ENCODE data around the gene PAQR9. TPM values are rescaled to one million over a fixed set of nuclear protein-coding genes. Genes with fewer than 3 reads are reported as not detected.
"Not testable (repeated sequence)": the region's sequence is repeated elsewhere in the genome, so short reads cannot be mapped to it uniquely, and the experiment has no call there.

The PAQR9 gene
- total RNA-seq: 2.4 TPM

GRCh38 chr3:142963516-142964448, at the start of gene PAQR9:
TSS of gene PAQR9 (minus strand) at chr3:142963674. CDS start at chr3:142963336, 338 bp downstream.
- peak; percentile 52 to 53 for DNase-seq (ENCODE audit: low spot score in 2 of 2)

GRCh38 chr3:143011705-143012104, 48.2 kb upstream of the PAQR9 start:
- no peak for FAIRE-seq

More at GRCh38 chr3:142963516-142964448, at the start of gene PAQR9:
- FAIRE-seq: no peak

GRCh38 chr3:143010024-143010423, 46.5 kb upstream of the PAQR9 start:
- no peak for FAIRE-seq
- no peak for DNase-seq (ENCODE audit: low spot score in 2 of 2)

More at GRCh38 chr3:143011705-143012104, 48.2 kb upstream of the PAQR9 start:
- DNase-seq (ENCODE audit: low spot score in 2 of 2): no peak

GRCh38 chr3:143004823-143005222, 41.3 kb upstream of the PAQR9 start:
- FAIRE-seq: no peak
- DNase-seq (ENCODE audit: low spot score in 2 of 2): no peak

- no peak for DNase-seq (ENCODE audit: low spot score in 2 of 2)
- FAIRE-seq: no peak
Measured at GRCh38 chr3:143002727-143003126, 39.3 kb upstream of the PAQR9 start.

GRCh38 chr3:143002083-143002712, 38.7 kb upstream of the PAQR9 start:
- FAIRE-seq (no peak), DNase-seq (ENCODE audit: low spot score in 2 of 2) (no peak)

GRCh38 chr3:143001369-143002082, 38.1 kb upstream of the PAQR9 start, which contains the start of gene U2SURP:
TSS of gene U2SURP (plus strand) at chr3:143001570. CDS start at chr3:143001629, 59 bp downstream.
- DNase-seq (ENCODE audit: low spot score in 2 of 2): peak; percentile 78 to 92
- no peak for FAIRE-seq

- DNase-seq (ENCODE audit: low spot score in 2 of 2): no peak
- no peak for FAIRE-seq
Measured at GRCh38 chr3:143001034-143001368, 37.5 kb upstream of the PAQR9 start.

GRCh38 chr3:143000528-143000927, 37.1 kb upstream of the PAQR9 start:
- DNase-seq (ENCODE audit: low spot score in 2 of 2): no peak
- FAIRE-seq: no peak

GRCh38 chr3:142999881-143000280, 36.4 kb upstream of the PAQR9 start:
- no peak for FAIRE-seq
- DNase-seq (ENCODE audit: low spot score in 2 of 2): no peak

- FAIRE-seq (no peak), DNase-seq (ENCODE audit: low spot score in 2 of 2) (no peak)
Measured at GRCh38 chr3:142998439-142998838, 35.0 kb upstream of the PAQR9 start.

- no peak for FAIRE-seq
- no peak for DNase-seq (ENCODE audit: low spot score in 2 of 2)
Measured at GRCh38 chr3:142997330-142997729, 33.9 kb upstream of the PAQR9 start.

- DNase-seq (ENCODE audit: low spot score in 2 of 2) (peak; percentile 19 to 68), FAIRE-seq (no peak)
Measured at GRCh38 chr3:142993958-142994442, 30.5 kb upstream of the PAQR9 start.

- FAIRE-seq: no peak
- no peak for DNase-seq (ENCODE audit: low spot score in 2 of 2)
Measured at GRCh38 chr3:142992323-142992722, 28.8 kb upstream of the PAQR9 start.

- FAIRE-seq (no peak), DNase-seq (ENCODE audit: low spot score in 2 of 2) (no peak)
Measured at GRCh38 chr3:142990721-142991120, 27.2 kb upstream of the PAQR9 start.

- FAIRE-seq; DNase-seq (ENCODE audit: low spot score in 2 of 2): not testable (repeated sequence)
Measured at GRCh38 chr3:142988826-142989225, 25.4 kb upstream of the PAQR9 start.

GRCh38 chr3:142988221-142988620, 24.7 kb upstream of the PAQR9 start:
- FAIRE-seq; DNase-seq (ENCODE audit: low spot score in 2 of 2): not testable (repeated sequence)

GRCh38 chr3:142987707-142988106, 24.2 kb upstream of the PAQR9 start:
- FAIRE-seq: no peak
- no peak for DNase-seq (ENCODE audit: low spot score in 2 of 2)

GRCh38 chr3:142987080-142987700, 23.7 kb upstream of the PAQR9 start:
- FAIRE-seq: peak; percentile 90

GRCh38 chr3:142984255-142984654, 20.8 kb upstream of the PAQR9 start:
- no peak for FAIRE-seq

More at GRCh38 chr3:142987080-142987700, 23.7 kb upstream of the PAQR9 start:
- DNase-seq (ENCODE audit: low spot score in 2 of 2): peak in 1 of 2 donors; percentile 43

More at GRCh38 chr3:142984255-142984654, 20.8 kb upstream of the PAQR9 start:
- no peak for DNase-seq (ENCODE audit: low spot score in 2 of 2)
